D721Med (cell line): ENCODE measurements around the gene DZIP1L.

Experiments used
- DNase-seq: peaks from one replicate; pipeline ENCODE4 v3.0.0; 2011; ENCODE audit warnings: low spot score; ENCODE audit not compliant: insufficient read length
- FAIRE-seq: peaks from 2 replicates; lab custom pipeline; 2011; peaks lifted over from hg19 to GRCh38; lab: Jason Lieb, UNC
- TF ChIP-seq, protein P1 (sequence below): IDR thresholded peaks from 2 replicates; pipeline ENCODE4 v1.5.1; 2012; ENCODE audit warnings: mild to moderate bottlenecking, control low read depth; ENCODE audit not compliant: insufficient read depth; ENCODE audit errors: missing control alignments

Gene DZIP1L

DNA sequence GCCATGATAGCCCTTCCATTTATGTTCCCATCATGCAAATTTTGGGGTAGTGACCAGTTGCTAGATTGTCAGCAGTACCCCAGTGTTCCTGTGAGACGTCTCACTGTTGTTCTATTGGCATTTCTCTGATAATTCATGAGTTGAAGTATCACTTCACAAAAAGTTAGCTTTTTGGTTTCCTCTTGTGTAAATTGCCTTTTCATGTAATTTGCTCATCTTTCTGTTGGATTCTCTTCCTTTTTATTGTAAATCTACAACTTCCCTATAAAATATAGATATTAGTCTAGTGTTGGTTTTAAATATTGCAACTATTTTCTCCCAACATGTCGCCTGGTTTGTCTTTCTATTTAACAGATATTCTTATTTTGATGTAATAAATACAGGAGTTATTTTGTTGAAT, 24.3 kb upstream of the DZIP1L start:
- no peak for FAIRE-seq
- no peak for DNase-seq
- TF ChIP-seq, protein P1, sequence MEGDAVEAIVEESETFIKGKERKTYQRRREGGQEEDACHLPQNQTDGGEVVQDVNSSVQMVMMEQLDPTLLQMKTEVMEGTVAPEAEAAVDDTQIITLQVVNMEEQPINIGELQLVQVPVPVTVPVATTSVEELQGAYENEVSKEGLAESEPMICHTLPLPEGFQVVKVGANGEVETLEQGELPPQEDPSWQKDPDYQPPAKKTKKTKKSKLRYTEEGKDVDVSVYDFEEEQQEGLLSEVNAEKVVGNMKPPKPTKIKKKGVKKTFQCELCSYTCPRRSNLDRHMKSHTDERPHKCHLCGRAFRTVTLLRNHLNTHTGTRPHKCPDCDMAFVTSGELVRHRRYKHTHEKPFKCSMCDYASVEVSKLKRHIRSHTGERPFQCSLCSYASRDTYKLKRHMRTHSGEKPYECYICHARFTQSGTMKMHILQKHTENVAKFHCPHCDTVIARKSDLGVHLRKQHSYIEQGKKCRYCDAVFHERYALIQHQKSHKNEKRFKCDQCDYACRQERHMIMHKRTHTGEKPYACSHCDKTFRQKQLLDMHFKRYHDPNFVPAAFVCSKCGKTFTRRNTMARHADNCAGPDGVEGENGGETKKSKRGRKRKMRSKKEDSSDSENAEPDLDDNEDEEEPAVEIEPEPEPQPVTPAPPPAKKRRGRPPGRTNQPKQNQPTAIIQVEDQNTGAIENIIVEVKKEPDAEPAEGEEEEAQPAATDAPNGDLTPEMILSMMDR, result no peak

DNA sequence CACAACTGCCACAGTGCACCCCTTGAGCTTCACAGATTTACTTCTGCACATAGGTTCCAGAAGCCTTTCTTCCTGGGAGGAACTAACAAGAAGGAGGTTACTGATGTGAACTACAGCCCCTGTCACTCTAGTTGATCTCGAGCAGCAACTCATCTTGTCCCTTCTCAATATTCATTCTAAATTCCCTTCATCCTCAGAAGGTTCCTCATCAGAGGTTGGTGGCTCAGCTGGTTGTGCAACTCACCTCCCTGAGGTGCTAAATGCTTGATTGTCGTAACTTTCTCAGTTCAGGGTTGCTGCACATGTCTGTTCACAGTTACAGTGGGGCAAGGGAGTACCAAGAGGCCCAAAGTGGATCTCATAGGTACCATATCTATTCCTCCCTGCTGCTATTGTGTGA, 22.5 kb upstream of the DZIP1L start:
- TF ChIP-seq, protein P1, result no peak
- no peak for DNase-seq
- no peak for FAIRE-seq

DNA sequence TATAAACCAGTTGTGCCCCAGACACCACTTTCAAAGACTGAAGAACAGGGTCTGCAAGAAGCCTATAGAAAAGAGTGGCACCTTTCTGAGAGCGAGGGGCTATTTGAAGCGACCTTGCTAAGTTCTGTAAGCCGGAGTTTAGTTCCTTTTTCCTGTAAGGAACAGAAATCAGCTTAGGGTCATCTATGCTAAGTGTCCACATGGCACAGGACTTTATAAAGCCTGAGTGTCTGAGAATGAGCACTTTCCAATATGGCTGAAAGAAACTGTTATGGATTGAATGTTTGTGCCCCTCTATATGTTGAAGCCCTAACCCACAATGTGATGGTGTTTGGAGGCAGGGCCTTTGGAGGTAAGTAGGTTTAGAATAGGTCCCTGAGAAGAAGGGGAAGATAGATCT, 20.8 kb upstream of the DZIP1L start:
- TF ChIP-seq, protein P1, result no peak
- DNase-seq, result no peak
- FAIRE-seq, result no peak

DNA sequence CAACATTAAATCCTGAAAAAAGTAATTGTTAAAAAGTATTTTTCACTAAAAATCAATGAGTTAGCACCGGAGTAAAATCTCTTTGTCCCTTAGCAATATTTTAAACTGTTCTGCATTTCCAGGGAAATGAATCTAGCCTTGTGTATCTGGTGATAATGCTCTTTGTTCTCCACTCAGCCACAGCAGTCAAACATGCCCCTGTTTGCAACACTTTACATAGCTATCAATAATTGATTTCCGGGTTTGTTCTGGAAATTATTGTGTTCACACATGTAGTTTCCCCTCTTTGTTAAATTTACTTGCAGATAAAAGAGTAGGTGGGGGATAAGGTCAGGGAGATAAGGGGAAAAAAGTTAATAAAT, 20.4 kb upstream of the DZIP1L start:
- no peak for DNase-seq
- TF ChIP-seq, protein P1, result no peak
- no peak for FAIRE-seq

DNA sequence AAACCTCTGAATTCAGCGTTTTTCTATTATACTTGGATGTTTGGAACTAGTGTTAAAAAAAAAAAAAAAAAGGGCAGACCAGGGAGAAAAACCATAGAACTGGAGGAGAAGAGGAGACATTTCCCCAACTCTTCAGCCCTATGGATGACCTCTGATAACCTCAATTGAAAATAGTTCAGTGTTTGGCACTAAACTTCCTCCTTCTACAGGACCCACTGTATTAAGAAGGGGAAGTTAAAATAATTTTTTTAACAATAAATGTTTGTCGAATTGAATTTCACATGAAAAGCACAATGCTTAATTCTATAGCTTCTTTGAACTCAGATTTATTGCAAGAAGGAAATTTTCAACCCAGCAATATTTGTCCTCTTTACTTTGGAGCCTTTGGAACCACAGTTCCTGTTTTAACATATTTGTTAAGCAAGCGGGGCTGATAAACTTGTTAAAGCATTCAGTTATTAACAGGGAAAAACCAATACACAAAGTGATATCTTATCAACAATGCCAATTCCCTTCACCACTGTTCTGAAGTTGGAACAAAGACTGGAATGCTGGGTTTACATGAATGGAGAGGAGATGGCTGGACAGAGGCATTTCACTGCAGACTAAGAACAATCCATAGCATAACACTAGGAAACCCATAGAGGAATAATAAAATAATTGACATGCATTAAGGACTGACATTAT, 19.9 kb upstream of the DZIP1L start:
- DNase-seq (no peak), FAIRE-seq (no peak)
- TF ChIP-seq, protein P1, result no peak

DNA sequence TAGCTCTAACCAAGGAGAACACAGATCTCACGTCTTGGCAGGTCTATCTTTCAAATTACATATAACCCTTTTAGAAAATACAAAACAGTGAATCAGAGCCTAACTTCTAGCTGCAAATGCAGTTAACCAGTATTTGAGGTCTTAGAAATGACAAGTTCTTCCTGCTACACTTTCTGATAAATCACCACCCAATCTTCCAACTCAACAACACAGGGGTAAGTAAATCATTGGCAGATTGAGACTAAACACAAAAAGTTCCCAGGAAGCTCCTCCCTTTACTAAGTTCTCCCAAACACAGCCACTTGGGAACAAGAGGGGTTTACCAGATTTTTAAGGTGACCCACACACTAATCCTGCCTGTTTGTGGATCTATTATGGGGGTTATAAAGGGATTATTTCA, 16.8 kb upstream of the DZIP1L start, which contains the start of gene A4GNT:
Gene A4GNT (minus strand): TSS at position 152 of the 400 bp plus-strand sequence. CDS start 1,134 bp downstream, outside the sequence.
- TF ChIP-seq, protein P1, result no peak
- DNase-seq (no peak), FAIRE-seq (no peak)

DNA sequence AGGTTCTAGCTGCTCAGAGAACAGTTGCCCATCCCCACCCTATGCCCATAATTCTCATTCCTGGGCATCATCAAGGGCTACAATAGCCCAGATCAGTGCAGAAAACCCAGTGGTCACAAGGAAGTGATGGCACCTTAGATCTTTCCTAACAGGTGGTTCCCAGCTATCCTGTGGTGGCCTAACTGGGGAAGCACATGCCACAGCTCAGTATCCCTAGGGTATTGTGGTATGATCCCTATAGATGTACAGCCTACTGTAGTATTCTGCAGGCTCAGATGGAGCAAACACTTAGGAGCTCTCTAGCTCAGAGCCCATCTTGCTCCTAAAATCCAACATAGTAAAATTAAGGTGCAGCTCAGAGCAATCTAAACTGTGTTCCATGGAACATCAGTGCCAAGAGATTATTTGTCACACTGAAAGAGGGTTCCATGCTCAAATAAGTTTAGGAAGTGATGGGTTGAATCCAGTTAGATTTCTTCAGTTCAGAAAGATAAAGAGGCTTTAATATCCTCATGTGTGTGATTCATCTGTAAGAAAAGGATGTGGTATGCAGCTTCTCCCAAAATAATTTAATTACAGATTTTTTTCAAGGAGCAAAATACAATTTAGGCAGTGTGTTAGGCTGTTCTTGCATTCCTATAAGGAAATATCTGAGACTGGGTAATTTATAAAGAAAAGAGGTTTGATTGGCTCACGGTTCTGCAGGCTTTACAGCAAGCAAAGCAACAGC, 12.4 kb upstream of the DZIP1L start:
- DNase-seq, result no peak
- TF ChIP-seq, protein P1, result no peak
- FAIRE-seq, result no peak
